ENCODE measurements around the gene RASGRP1. TPM values are rescaled to one million over a fixed set of nuclear protein-coding genes. Genes with fewer than 3 reads are reported as not detected.

RASGRP1 gene
- total RNA-seq, 1 experiment from 2014 or later, result 2.8 TPM

DNA sequence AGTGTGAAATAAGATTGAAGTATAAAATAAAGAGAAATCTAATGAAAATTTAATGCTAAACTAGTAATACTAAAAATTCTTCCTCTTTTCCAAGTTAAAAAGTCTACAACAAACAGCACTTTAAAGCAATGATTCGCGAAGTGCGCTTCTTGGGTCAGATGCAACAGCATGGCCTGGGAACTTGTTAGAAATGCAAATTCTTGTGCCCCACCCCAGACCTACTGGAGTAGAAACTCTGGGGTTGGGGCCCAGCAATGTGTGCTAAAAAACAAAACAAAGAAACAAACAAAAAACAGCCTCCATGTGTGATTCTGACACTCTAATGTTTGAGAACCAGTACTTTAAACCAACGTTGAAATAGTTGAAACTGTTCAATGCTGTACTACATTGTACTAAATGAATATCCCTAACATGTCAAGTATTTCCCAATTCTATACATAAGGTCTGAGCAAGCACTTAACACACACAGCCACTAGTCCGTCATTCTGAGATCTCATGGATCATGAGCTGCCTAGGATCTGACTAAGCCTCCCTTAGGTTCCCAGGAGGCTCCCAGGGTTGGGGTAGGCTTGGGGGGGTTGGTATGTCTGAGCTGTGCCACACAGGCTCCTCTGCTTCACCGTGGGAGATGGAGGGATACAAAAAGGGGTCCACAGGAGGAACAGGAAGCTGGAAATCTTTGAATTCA is 6.1 kb downstream of the RASGRP1 start (continued):
- TF ChIP-seq, protein P1, sequence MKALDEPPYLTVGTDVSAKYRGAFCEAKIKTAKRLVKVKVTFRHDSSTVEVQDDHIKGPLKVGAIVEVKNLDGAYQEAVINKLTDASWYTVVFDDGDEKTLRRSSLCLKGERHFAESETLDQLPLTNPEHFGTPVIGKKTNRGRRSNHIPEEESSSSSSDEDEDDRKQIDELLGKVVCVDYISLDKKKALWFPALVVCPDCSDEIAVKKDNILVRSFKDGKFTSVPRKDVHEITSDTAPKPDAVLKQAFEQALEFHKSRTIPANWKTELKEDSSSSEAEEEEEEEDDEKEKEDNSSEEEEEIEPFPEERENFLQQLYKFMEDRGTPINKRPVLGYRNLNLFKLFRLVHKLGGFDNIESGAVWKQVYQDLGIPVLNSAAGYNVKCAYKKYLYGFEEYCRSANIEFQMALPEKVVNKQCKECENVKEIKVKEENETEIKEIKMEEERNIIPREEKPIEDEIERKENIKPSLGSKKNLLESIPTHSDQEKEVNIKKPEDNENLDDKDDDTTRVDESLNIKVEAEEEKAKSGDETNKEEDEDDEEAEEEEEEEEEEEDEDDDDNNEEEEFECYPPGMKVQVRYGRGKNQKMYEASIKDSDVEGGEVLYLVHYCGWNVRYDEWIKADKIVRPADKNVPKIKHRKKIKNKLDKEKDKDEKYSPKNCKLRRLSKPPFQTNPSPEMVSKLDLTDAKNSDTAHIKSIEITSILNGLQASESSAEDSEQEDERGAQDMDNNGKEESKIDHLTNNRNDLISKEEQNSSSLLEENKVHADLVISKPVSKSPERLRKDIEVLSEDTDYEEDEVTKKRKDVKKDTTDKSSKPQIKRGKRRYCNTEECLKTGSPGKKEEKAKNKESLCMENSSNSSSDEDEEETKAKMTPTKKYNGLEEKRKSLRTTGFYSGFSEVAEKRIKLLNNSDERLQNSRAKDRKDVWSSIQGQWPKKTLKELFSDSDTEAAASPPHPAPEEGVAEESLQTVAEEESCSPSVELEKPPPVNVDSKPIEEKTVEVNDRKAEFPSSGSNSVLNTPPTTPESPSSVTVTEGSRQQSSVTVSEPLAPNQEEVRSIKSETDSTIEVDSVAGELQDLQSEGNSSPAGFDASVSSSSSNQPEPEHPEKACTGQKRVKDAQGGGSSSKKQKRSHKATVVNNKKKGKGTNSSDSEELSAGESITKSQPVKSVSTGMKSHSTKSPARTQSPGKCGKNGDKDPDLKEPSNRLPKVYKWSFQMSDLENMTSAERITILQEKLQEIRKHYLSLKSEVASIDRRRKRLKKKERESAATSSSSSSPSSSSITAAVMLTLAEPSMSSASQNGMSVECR (CRISPR knock-in tag; IDR thresholded peaks at IDR 0.05; ENCODE audit: borderline replicate concordance), result no peak
- no peak for TF ChIP-seq IRF1 (CRISPR knock-in tag; IDR thresholded peaks at IDR 0.05)
- TF ChIP-seq, protein P2, sequence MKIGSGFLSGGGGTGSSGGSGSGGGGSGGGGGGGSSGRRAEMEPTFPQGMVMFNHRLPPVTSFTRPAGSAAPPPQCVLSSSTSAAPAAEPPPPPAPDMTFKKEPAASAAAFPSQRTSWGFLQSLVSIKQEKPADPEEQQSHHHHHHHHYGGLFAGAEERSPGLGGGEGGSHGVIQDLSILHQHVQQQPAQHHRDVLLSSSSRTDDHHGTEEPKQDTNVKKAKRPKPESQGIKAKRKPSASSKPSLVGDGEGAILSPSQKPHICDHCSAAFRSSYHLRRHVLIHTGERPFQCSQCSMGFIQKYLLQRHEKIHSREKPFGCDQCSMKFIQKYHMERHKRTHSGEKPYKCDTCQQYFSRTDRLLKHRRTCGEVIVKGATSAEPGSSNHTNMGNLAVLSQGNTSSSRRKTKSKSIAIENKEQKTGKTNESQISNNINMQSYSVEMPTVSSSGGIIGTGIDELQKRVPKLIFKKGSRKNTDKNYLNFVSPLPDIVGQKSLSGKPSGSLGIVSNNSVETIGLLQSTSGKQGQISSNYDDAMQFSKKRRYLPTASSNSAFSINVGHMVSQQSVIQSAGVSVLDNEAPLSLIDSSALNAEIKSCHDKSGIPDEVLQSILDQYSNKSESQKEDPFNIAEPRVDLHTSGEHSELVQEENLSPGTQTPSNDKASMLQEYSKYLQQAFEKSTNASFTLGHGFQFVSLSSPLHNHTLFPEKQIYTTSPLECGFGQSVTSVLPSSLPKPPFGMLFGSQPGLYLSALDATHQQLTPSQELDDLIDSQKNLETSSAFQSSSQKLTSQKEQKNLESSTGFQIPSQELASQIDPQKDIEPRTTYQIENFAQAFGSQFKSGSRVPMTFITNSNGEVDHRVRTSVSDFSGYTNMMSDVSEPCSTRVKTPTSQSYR (CRISPR knock-in tag; IDR thresholded peaks at IDR 0.05), result no peak
- no peak for TF ChIP-seq GTF2I (CRISPR knock-in tag; conservative IDR thresholded peaks at IDR 0.05)

- no peak overlapping the region for H3K4me3 Mint-ChIP-seq
- no peak for DNase-seq (ENCODE audit: low spot score)
- no peak for ATAC-seq
- no peaks in the 10 kb centered on the region for H3K9me3 Mint-ChIP-seq
- H3K36me3 Mint-ChIP-seq, result no peaks in the 10 kb centered on the region
- H3K27ac Mint-ChIP-seq, result no peak overlapping the region
- CTCF ChIA-PET, result no interaction called here
- POLR2A ChIA-PET, result no interaction called here
- H3K4me1 Mint-ChIP-seq, result peaks cover 19% of the 10 kb centered on the region
- peaks cover 6% of the 10 kb centered on the region for H3K27me3 Mint-ChIP-seq (ENCODE audit: low read depth)
- no peak for TF ChIP-seq ZNF219 (CRISPR knock-in tag; IDR thresholded peaks at IDR 0.05; ENCODE audit: borderline replicate concordance)
- TF ChIP-seq TEAD1 (CRISPR knock-in tag; IDR thresholded peaks at IDR 0.05), result no peak
- TF ChIP-seq, protein P3, sequence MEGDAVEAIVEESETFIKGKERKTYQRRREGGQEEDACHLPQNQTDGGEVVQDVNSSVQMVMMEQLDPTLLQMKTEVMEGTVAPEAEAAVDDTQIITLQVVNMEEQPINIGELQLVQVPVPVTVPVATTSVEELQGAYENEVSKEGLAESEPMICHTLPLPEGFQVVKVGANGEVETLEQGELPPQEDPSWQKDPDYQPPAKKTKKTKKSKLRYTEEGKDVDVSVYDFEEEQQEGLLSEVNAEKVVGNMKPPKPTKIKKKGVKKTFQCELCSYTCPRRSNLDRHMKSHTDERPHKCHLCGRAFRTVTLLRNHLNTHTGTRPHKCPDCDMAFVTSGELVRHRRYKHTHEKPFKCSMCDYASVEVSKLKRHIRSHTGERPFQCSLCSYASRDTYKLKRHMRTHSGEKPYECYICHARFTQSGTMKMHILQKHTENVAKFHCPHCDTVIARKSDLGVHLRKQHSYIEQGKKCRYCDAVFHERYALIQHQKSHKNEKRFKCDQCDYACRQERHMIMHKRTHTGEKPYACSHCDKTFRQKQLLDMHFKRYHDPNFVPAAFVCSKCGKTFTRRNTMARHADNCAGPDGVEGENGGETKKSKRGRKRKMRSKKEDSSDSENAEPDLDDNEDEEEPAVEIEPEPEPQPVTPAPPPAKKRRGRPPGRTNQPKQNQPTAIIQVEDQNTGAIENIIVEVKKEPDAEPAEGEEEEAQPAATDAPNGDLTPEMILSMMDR (IDR thresholded peaks at IDR 0.05), result no peak
- TF ChIP-seq ZNF317 (CRISPR knock-in tag; IDR thresholded peaks at IDR 0.05; ENCODE audit: borderline replicate concordance, low read depth), result no peak
- TF ChIP-seq JUN (CRISPR knock-in tag; IDR thresholded peaks at IDR 0.05), result no peak
- no peak for TF ChIP-seq NR1H2 (CRISPR knock-in tag; IDR thresholded peaks at IDR 0.05)
- TF ChIP-seq, protein P4, sequence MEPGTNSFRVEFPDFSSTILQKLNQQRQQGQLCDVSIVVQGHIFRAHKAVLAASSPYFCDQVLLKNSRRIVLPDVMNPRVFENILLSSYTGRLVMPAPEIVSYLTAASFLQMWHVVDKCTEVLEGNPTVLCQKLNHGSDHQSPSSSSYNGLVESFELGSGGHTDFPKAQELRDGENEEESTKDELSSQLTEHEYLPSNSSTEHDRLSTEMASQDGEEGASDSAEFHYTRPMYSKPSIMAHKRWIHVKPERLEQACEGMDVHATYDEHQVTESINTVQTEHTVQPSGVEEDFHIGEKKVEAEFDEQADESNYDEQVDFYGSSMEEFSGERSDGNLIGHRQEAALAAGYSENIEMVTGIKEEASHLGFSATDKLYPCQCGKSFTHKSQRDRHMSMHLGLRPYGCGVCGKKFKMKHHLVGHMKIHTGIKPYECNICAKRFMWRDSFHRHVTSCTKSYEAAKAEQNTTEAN (CRISPR knock-in tag; IDR thresholded peaks at IDR 0.05), result no peak
- no peak for TF ChIP-seq IRF1 (CRISPR knock-in tag; IDR thresholded peaks at IDR 0.05)
- TF ChIP-seq, protein P5, sequence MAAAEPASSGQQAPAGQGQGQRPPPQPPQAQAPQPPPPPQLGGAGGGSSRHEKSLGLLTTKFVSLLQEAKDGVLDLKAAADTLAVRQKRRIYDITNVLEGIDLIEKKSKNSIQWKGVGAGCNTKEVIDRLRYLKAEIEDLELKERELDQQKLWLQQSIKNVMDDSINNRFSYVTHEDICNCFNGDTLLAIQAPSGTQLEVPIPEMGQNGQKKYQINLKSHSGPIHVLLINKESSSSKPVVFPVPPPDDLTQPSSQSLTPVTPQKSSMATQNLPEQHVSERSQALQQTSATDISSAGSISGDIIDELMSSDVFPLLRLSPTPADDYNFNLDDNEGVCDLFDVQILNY (CRISPR knock-in tag; IDR thresholded peaks at IDR 0.05), result no peak
- no peak for TF ChIP-seq NFATC4 (CRISPR knock-in tag; IDR thresholded peaks at IDR 0.05)
- no peak for TF ChIP-seq NR2C2 (CRISPR knock-in tag; IDR thresholded peaks at IDR 0.05)
- TF ChIP-seq CBFB (CRISPR knock-in tag; IDR thresholded peaks at IDR 0.05; ENCODE audit: low read depth), result no peak
- TF ChIP-seq, protein P6, sequence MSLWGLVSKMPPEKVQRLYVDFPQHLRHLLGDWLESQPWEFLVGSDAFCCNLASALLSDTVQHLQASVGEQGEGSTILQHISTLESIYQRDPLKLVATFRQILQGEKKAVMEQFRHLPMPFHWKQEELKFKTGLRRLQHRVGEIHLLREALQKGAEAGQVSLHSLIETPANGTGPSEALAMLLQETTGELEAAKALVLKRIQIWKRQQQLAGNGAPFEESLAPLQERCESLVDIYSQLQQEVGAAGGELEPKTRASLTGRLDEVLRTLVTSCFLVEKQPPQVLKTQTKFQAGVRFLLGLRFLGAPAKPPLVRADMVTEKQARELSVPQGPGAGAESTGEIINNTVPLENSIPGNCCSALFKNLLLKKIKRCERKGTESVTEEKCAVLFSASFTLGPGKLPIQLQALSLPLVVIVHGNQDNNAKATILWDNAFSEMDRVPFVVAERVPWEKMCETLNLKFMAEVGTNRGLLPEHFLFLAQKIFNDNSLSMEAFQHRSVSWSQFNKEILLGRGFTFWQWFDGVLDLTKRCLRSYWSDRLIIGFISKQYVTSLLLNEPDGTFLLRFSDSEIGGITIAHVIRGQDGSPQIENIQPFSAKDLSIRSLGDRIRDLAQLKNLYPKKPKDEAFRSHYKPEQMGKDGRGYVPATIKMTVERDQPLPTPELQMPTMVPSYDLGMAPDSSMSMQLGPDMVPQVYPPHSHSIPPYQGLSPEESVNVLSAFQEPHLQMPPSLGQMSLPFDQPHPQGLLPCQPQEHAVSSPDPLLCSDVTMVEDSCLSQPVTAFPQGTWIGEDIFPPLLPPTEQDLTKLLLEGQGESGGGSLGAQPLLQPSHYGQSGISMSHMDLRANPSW (CRISPR knock-in tag; conservative IDR thresholded peaks at IDR 0.05; ENCODE audit: low read depth), result no peak
- no peak for TF ChIP-seq ATF2 (CRISPR knock-in tag; IDR thresholded peaks at IDR 0.05; ENCODE audit: borderline replicate concordance, low read depth)
Observed at GRCh38 chr15:38557921-38558320, 6.7 kb downstream of the RASGRP1 start.
